ENCODE measurements around the gene SPATA16.

SPATA16 gene

GRCh38 chr3:172924546-172924945 lies 216.5 kb downstream of the SPATA16 start:
- Histone ChIP-seq H3K27me3 (ENCODE audit: insufficient read depth, low read length) (no peaks in the 10 kb centered on the region), H3K9me3 (ENCODE audit: insufficient read depth, low read depth, low read length) (no peaks in the 10 kb centered on the region), H2AFZ (ENCODE audit: insufficient read depth, low read length, poor library complexity) (no peak overlapping the region), H4K91ac (ENCODE audit: low read depth, low read length) (no peak overlapping the region), H3K4me3 (ENCODE audit: low read depth, low read length) (no peak overlapping the region), H3K79me1 (ENCODE audit: low read length) (no peaks in the 10 kb centered on the region), H4K8ac (ENCODE audit: low read depth, low read length) (no peak overlapping the region), H4K12ac (ENCODE audit: low read depth, low read length) (no peak overlapping the region), H3K4me2 (ENCODE audit: low read length) (no peak overlapping the region), H3K9ac (ENCODE audit: low read length) (no peak overlapping the region), H2BK12ac (ENCODE audit: low read length) (no peak overlapping the region), H3K23ac (ENCODE audit: low read length) (no peak overlapping the region), H3K18ac (ENCODE audit: low read length) (no peak overlapping the region), H3K4me1 (ENCODE audit: control insufficient read depth in 1 of 2, insufficient read depth in 2 of 2, low read length in 2 of 2) (no peaks in the 10 kb centered on the region), H3K14ac (ENCODE audit: low read length) (no peak overlapping the region), H2BK120ac (ENCODE audit: insufficient read depth, low read length, poor library complexity) (no peak overlapping the region), H3K4ac (ENCODE audit: low read depth, low read length) (no peak overlapping the region), H3K27ac (ENCODE audit: low read depth, low read length) (no peak overlapping the region), H3K79me2 (ENCODE audit: control insufficient read depth, insufficient read depth, low read length, poor library complexity) (no peaks in the 10 kb centered on the region), H2AK5ac (ENCODE audit: low read length) (no peak overlapping the region), H2BK5ac (ENCODE audit: low read depth, low read length, poor library complexity) (no peak overlapping the region), H3K36me3 (ENCODE audit: control insufficient read depth in 1 of 2, insufficient read depth in 2 of 2, low read length in 2 of 2) (no peaks in the 10 kb centered on the region)
- no CpG with 5 or more reads among the region's 3 CpGs for WGBS (ENCODE audit: extremely low coverage, insufficient coverage, insufficient read length)
- no peak for DNase-seq

- no peak overlapping the region for H2AK5ac ChIP-seq (ENCODE audit: low read length)
- no peak overlapping the region for H3K27ac ChIP-seq (ENCODE audit: low read depth, low read length)
- H2BK120ac ChIP-seq (ENCODE audit: insufficient read depth, low read length, poor library complexity) = no peak overlapping the region
- no peak overlapping the region for H3K9ac ChIP-seq (ENCODE audit: low read length)
- H4K91ac ChIP-seq (ENCODE audit: low read depth, low read length) = no peak overlapping the region
- no peak overlapping the region for H2AFZ ChIP-seq (ENCODE audit: insufficient read depth, low read length, poor library complexity)
- H4K12ac ChIP-seq (ENCODE audit: low read depth, low read length) = no peak overlapping the region
- no peak overlapping the region for H3K23ac ChIP-seq (ENCODE audit: low read length)
- H3K4me2 ChIP-seq (ENCODE audit: low read length) = no peak overlapping the region
- no peak overlapping the region for H3K4ac ChIP-seq (ENCODE audit: low read depth, low read length)
- DNase-seq = no peak
- H2BK12ac ChIP-seq (ENCODE audit: low read length) = no peak overlapping the region
- no peaks in the 10 kb centered on the region for H3K4me1 ChIP-seq (ENCODE audit: control insufficient read depth in 1 of 2, insufficient read depth in 2 of 2, low read length in 2 of 2)
- no peaks in the 10 kb centered on the region for H3K27me3 ChIP-seq (ENCODE audit: insufficient read depth, low read length)
- no peaks in the 10 kb centered on the region for H3K9me3 ChIP-seq (ENCODE audit: insufficient read depth, low read depth, low read length)
- no peak overlapping the region for H3K14ac ChIP-seq (ENCODE audit: low read length)
- H3K4me3 ChIP-seq (ENCODE audit: low read depth, low read length) = no peak overlapping the region
- H3K79me1 ChIP-seq (ENCODE audit: low read length) = no peaks in the 10 kb centered on the region
- H3K79me2 ChIP-seq (ENCODE audit: control insufficient read depth, insufficient read depth, low read length, poor library complexity) = no peaks in the 10 kb centered on the region
- H2BK5ac ChIP-seq (ENCODE audit: low read depth, low read length, poor library complexity) = no peak overlapping the region
- H3K36me3 ChIP-seq (ENCODE audit: control insufficient read depth in 1 of 2, insufficient read depth in 2 of 2, low read length in 2 of 2) = no peaks in the 10 kb centered on the region
- H4K8ac ChIP-seq (ENCODE audit: low read depth, low read length) = no peak overlapping the region
- WGBS (ENCODE audit: extremely low coverage, insufficient coverage, insufficient read length) = no CpG with 5 or more reads among the region's 2 CpGs
- no peak overlapping the region for H3K18ac ChIP-seq (ENCODE audit: low read length)
These were observed 221.7 kb downstream of the SPATA16 start for GRCh38 chr3:172919297-172919683.

GRCh38 chr3:172918568-172919296 lies 222.3 kb downstream of the SPATA16 start:
- H3K27me3 ChIP-seq (ENCODE audit: insufficient read depth, low read length) = no peaks in the 10 kb centered on the region
- no peak overlapping the region for H3K4me3 ChIP-seq (ENCODE audit: low read depth, low read length)
- no peaks in the 10 kb centered on the region for H3K79me1 ChIP-seq (ENCODE audit: low read length)
- H3K18ac ChIP-seq (ENCODE audit: low read length) = no peak overlapping the region
- no peak overlapping the region for H4K8ac ChIP-seq (ENCODE audit: low read depth, low read length)
- no peak overlapping the region for H4K91ac ChIP-seq (ENCODE audit: low read depth, low read length)
- H2BK12ac ChIP-seq (ENCODE audit: low read length) = no peak overlapping the region
- no peaks in the 10 kb centered on the region for H3K4me1 ChIP-seq (ENCODE audit: control insufficient read depth in 1 of 2, insufficient read depth in 2 of 2, low read length in 2 of 2)
- no peak overlapping the region for H3K23ac ChIP-seq (ENCODE audit: low read length)
- no peak overlapping the region for H3K14ac ChIP-seq (ENCODE audit: low read length)
- no peak overlapping the region for H4K12ac ChIP-seq (ENCODE audit: low read depth, low read length)
- no peak overlapping the region for H3K9ac ChIP-seq (ENCODE audit: low read length)
- no peak for DNase-seq
- no CpG with 5 or more reads among the region's 3 CpGs for WGBS (ENCODE audit: extremely low coverage, insufficient coverage, insufficient read length)
- no peak overlapping the region for H2BK5ac ChIP-seq (ENCODE audit: low read depth, low read length, poor library complexity)
- H2AK5ac ChIP-seq (ENCODE audit: low read length) = no peak overlapping the region
- H3K27ac ChIP-seq (ENCODE audit: low read depth, low read length) = no peak overlapping the region
- H2BK120ac ChIP-seq (ENCODE audit: insufficient read depth, low read length, poor library complexity) = no peak overlapping the region
- H3K4ac ChIP-seq (ENCODE audit: low read depth, low read length) = no peak overlapping the region
- no peaks in the 10 kb centered on the region for H3K36me3 ChIP-seq (ENCODE audit: control insufficient read depth in 1 of 2, insufficient read depth in 2 of 2, low read length in 2 of 2)
- no peak overlapping the region for H3K4me2 ChIP-seq (ENCODE audit: low read length)
- H3K79me2 ChIP-seq (ENCODE audit: control insufficient read depth, insufficient read depth, low read length, poor library complexity) = no peaks in the 10 kb centered on the region
- no peak overlapping the region for H2AFZ ChIP-seq (ENCODE audit: insufficient read depth, low read length, poor library complexity)
- no peaks in the 10 kb centered on the region for H3K9me3 ChIP-seq (ENCODE audit: insufficient read depth, low read depth, low read length)

GRCh38 chr3:172918165-172918564 lies 222.9 kb downstream of the SPATA16 start:
- no peak overlapping the region for H3K9ac ChIP-seq (ENCODE audit: low read length)
- no peaks in the 10 kb centered on the region for H3K4me1 ChIP-seq (ENCODE audit: control insufficient read depth in 1 of 2, insufficient read depth in 2 of 2, low read length in 2 of 2)
- no peak overlapping the region for H2BK120ac ChIP-seq (ENCODE audit: insufficient read depth, low read length, poor library complexity)
- no peak overlapping the region for H2AK5ac ChIP-seq (ENCODE audit: low read length)
- H2AFZ ChIP-seq (ENCODE audit: insufficient read depth, low read length, poor library complexity) = no peak overlapping the region
- no peaks in the 10 kb centered on the region for H3K27me3 ChIP-seq (ENCODE audit: insufficient read depth, low read length)
- no peak overlapping the region for H2BK5ac ChIP-seq (ENCODE audit: low read depth, low read length, poor library complexity)
- H3K4me2 ChIP-seq (ENCODE audit: low read length) = no peak overlapping the region
- WGBS (ENCODE audit: extremely low coverage, insufficient coverage, insufficient read length) = no CpG with 5 or more reads among the region's 3 CpGs
- H3K18ac ChIP-seq (ENCODE audit: low read length) = no peak overlapping the region
- no peak overlapping the region for H4K12ac ChIP-seq (ENCODE audit: low read depth, low read length)
- H3K9me3 ChIP-seq (ENCODE audit: insufficient read depth, low read depth, low read length) = no peaks in the 10 kb centered on the region
- H3K27ac ChIP-seq (ENCODE audit: low read depth, low read length) = no peak overlapping the region
- no peaks in the 10 kb centered on the region for H3K79me2 ChIP-seq (ENCODE audit: control insufficient read depth, insufficient read depth, low read length, poor library complexity)
- H4K91ac ChIP-seq (ENCODE audit: low read depth, low read length) = no peak overlapping the region
- no peak overlapping the region for H3K23ac ChIP-seq (ENCODE audit: low read length)
- H3K14ac ChIP-seq (ENCODE audit: low read length) = no peak overlapping the region
- H4K8ac ChIP-seq (ENCODE audit: low read depth, low read length) = no peak overlapping the region
- no peak overlapping the region for H2BK12ac ChIP-seq (ENCODE audit: low read length)
- DNase-seq = no peak
- no peaks in the 10 kb centered on the region for H3K36me3 ChIP-seq (ENCODE audit: control insufficient read depth in 1 of 2, insufficient read depth in 2 of 2, low read length in 2 of 2)
- H3K79me1 ChIP-seq (ENCODE audit: low read length) = no peaks in the 10 kb centered on the region
- H3K4ac ChIP-seq (ENCODE audit: low read depth, low read length) = no peak overlapping the region
- H3K4me3 ChIP-seq (ENCODE audit: low read depth, low read length) = no peak overlapping the region
